ENCODE measurements around the gene EXOC3.

EXOC3 gene

GRCh38 chr5:403995-404394 is 39.0 kb upstream of the EXOC3 start:
- no peak overlapping the region for H3K4me3 ChIP-seq (ENCODE audit: low read depth, low read length)
- DNase-seq (ENCODE audit: low read depth) = no peak
- no peak for TF ChIP-seq CTCF (IDR thresholded peaks at IDR 0.05; ENCODE audit: low read depth, low read length, missing control alignments)
- in situ Hi-C loops (cut with HindIII; ENCODE audit: low sequenced_read_pairs) = no loop called here

- DNase-seq (ENCODE audit: low read depth) = no peak
- no peak for TF ChIP-seq CTCF (IDR thresholded peaks at IDR 0.05; ENCODE audit: low read depth, low read length, missing control alignments)
- in situ Hi-C loops (cut with HindIII; ENCODE audit: low sequenced_read_pairs) = no loop called here
- H3K4me3 ChIP-seq (ENCODE audit: low read depth, low read length) = no peak overlapping the region
These were observed 38.2 kb upstream of the EXOC3 start for GRCh38 chr5:404666-405241.

- in situ Hi-C loops (cut with HindIII; ENCODE audit: low sequenced_read_pairs) = no loop called here
- H3K4me3 ChIP-seq (ENCODE audit: low read depth, low read length) = no peak overlapping the region
- DNase-seq (ENCODE audit: low read depth) = no peak
- no peak for TF ChIP-seq CTCF (IDR thresholded peaks at IDR 0.05; ENCODE audit: low read depth, low read length, missing control alignments)
These were observed 37.6 kb upstream of the EXOC3 start for GRCh38 chr5:405421-405820.

GRCh38 chr5:406041-406440 is 36.9 kb upstream of the EXOC3 start:
- TF ChIP-seq CTCF (IDR thresholded peaks at IDR 0.05; ENCODE audit: low read depth, low read length, missing control alignments) = no peak
- in situ Hi-C loops (cut with HindIII; ENCODE audit: low sequenced_read_pairs) = no loop called here
- no peak for DNase-seq (ENCODE audit: low read depth)
- H3K4me3 ChIP-seq (ENCODE audit: low read depth, low read length) = no peak overlapping the region

DNA sequence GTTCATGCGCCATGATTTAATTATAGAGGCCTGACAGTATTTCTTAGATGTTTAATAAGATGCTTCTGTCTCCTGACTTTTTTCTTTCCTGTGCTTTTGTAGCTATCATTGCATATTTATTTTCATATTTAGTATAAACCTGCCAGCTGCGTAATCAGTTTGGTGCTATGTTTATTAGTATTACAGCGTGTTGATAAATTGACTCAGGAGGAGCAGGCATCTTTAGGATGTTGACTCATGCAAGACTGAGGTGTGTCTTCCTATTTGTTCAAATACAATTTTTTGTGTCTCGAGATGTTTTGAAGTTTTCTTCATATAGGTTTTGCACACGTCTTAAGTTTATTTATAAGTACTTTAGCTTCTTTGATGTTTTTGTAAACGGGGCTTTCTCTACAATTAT is 35.9 kb upstream of the EXOC3 start:
- in situ Hi-C loops (cut with HindIII; ENCODE audit: low sequenced_read_pairs) = no loop called here
- H3K4me3 ChIP-seq (ENCODE audit: low read depth, low read length) = no peak overlapping the region
- DNase-seq (ENCODE audit: low read depth) = no peak
- TF ChIP-seq CTCF (IDR thresholded peaks at IDR 0.05; ENCODE audit: low read depth, low read length, missing control alignments) = no peak

DNA sequence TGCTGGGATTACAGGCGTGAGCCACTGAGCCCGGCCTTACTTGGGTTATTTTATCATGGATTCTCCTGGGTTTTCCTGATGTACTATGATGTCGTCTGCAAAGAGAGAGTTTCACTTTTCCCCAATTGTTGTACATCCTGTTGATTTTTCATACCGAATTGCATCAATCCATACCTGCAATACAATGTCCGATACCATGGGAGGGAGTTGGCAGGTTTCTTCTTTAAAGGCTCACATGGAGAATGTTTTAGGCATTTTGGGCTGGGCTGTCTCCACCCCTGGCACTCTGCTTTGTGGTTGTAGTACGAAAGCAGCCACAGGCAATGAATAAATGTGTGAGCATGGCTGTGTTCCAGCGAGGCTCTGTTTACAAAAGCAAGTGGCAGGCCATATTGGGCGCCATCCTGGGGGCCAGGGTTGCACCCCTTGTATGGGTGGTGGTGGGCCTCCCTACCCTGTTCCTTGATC is 35.1 kb upstream of the EXOC3 start:
- no peak for TF ChIP-seq CTCF (IDR thresholded peaks at IDR 0.05; ENCODE audit: low read depth, low read length, missing control alignments)
- in situ Hi-C loops (cut with HindIII; ENCODE audit: low sequenced_read_pairs) = no loop called here
- no peak overlapping the region for H3K4me3 ChIP-seq (ENCODE audit: low read depth, low read length)
- no peak for DNase-seq (ENCODE audit: low read depth)

All from astrocyte of the cerebellum (primary cell).